GM11168 (cell line): ENCODE data around the gene C19orf33.

Experiments
- in situ Hi-C: fragments of 300-500 bp; cut with MboI; formaldehyde crosslinking; loops from one replicate; pipeline ENCODE4 v1.12.0; 2022; ENCODE audit warnings: low sequenced_read_pairs; ENCODE audit not compliant: unreplicated experiment

C19orf33 gene

DNA sequence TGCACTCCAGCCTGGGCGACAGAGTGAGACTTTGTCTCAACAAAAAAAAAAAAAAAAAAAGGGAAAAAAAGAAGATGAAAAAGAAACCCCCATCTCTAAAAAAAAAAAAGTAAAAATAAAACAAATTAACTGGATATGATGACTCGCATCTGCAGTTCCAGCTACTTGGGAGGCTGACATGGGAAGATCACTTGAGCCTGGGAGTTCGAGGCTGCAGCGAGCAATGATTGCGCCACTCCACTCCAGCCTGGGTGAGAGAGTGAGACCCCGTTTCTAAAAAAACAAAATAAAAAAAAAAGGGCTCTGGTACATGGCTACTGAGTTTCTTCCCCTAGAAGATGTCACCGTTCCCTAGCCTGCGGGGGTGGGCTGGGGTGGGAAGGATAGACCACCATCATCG, 29.2 kb downstream of the C19orf33 start:
- in situ Hi-C loops, result loop anchor here (5.0 to 10.0 kb wide), 2 partner anchors 91 to 428 kb away; partner anchors contain the start of genes SIPA1L3 and WDR87

DNA sequence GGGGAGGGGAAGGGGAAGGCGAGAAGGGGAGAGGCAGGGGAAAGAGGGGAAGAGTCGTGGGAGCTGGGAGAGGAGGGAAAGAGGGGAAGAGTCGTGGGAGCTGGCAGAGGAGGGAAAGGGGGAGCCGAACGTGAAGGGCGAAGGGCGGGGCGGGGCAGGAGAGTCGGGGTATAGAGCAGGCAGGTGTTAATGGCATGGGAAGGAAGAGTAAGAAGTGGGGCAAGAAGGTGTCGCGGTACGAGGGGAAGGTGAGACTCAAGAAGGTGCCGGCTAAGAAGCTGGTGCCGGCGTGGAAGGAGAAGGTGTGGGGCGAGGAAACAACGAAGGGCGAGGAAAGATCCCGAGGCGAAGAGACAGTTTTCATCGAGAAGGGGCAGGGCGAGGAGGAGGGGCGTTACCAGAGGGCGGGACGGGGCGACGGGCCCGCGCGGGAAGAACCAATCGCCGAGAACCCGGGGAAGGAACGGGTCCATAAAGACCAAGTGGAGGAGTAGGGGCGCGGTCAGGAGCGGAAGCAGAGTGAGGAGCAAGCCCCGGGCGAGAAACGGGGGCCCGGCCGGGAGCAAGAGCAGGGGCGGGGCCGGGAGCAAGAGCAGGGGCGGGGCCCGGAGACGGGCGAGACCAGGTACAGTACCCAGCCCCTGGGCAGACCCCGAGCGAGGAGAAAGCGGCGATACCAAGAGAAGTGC, 32.0 kb downstream of the C19orf33 start:
- in situ Hi-C loops, result loop anchor here (10.0 kb wide), 1 partner anchor 431 kb away; the partner anchor contains the start of genes SIPA1L3 and WDR87

DNA sequence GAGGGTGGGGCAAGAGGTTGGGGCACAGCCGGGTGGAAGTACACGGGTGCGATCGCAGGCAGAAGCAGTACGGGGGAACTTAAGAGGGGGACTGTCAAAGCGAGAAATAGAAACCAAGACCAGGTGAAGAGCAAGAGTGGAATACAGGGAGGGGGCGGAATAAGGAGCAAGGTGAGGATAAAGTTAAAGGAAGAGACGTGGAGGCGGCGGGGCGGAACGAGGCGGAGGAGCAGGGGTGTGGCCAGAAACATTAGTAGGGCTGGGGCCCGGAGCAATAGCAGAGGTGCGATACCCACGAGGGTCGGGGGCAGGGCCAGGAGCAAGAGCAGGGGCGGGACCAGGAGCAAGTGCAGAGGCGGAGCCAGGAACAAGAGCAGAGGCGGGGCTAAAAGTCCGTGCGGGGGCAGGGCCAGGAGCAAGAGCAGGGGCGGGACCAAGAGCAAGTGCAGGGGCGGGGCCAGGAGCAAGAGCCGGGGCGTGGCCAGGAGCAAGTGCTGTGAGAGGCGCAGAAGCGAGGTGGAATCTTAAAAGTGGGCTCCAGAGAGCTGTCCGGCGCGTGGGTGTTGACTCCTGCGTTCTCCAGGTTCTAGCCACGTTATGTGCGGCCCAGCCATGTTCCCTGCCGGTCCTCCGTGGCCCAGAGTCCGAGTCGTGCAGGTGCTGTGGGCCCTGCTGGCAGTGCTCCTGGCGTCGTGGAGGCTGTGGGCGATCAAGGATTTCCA, 32.7 kb downstream of the C19orf33 start:
- in situ Hi-C loops, result loop anchor here (10.0 kb wide), 1 partner anchor 432 kb away; the partner anchor contains the start of genes SIPA1L3 and WDR87

DNA sequence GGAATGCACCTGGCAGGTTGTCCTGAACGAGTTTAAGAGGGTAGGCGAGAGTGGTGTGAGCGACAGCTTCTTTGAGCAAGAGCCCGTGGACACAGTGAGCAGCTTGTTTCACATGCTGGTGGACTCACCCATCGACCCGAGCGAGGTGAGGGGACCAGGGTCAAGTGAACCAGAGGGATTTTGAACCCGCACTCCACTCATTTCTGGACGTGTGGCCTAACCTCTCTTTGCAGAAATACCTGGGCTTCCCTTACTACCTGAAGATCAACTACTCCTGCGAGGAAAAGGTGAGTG, 33.3 kb downstream of the C19orf33 start:
- in situ Hi-C loops, result loop anchor here (10.0 kb wide), 1 partner anchor 433 kb away; the partner anchor contains the start of genes SIPA1L3 and WDR87

DNA sequence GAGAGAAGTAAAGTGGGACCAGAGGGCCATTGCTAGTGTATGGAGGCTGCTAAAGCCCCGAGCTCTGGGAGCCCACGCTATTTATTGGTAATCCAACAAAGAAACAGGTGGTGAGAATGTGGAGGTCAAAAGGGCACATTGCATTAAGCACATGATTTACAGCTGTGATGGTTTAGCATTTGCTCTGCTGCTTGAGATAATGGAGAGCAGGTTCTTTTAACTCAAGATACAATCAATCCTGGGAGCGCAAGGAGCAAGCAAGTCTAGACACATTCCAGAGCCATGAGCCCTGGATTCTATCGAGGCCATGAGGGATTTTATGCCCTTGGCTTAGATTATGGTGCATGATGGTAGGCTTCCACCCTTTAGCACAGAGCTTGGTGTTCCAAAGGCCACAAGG, 35.0 kb downstream of the C19orf33 start:
- in situ Hi-C loops, result loop anchor here (10.0 kb wide), 1 partner anchor 434 kb away; the partner anchor contains the start of genes SIPA1L3 and WDR87

DNA sequence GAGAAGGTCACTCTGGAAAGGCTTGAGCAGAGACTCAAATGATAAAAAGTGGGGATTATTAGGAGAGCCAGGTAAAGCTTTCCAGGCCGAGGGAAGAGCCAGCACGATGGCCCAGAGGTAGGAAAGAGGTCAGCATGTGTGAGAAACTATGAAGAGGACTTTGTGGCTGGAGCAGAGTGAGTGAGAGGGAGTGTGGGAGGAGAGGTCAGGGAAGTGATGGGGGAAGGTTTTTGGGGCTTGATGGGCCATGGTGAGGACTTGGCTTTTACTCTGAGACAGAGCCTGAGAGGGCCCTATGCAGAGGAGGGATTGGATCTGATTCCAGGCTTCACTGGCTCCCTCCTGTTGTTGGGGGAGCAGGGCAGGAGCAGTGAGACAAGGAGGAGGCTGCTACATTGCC, 36.9 kb downstream of the C19orf33 start:
- in situ Hi-C loops, result no loop called here

DNA sequence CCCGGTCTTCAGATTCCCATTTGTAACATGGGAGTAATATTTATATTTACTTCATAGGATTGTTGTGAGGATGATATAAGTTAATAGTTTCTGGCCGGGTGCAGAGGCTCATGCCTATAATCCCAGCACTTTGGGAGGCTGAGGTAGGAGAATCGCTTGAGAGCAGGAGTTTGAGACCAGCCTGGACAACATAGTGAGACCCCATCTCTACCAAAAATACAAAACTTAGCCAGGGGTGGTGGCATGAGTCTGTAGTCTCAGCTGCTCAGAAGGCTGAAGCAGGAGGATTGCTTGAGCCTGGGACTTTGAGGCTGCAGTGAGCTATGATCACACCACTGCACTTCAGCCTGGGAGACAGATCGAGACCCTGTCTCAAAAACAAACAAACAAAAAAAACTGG, 42.8 kb downstream of the C19orf33 start:
- in situ Hi-C loops, result no loop called here

DNA sequence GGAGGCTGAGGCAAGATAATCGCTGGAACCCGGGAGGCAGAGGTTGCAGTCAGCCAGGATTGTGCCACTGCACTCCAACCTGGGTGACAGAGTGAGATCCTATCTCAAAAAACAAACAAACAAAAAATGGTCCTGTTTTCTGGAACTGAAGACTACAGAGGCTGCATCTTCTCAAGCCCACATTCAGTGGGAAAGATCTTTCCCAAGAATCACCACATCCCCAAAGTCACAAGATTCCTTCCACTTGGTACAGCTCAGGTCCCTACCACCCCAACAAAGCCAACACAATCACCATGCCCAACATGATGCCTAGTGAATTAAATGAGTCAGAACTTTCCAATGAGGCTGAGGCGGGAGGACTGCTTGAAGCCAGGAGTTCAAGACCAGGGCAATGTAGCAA, 46.8 kb downstream of the C19orf33 start:
- in situ Hi-C loops, result no loop called here

DNA sequence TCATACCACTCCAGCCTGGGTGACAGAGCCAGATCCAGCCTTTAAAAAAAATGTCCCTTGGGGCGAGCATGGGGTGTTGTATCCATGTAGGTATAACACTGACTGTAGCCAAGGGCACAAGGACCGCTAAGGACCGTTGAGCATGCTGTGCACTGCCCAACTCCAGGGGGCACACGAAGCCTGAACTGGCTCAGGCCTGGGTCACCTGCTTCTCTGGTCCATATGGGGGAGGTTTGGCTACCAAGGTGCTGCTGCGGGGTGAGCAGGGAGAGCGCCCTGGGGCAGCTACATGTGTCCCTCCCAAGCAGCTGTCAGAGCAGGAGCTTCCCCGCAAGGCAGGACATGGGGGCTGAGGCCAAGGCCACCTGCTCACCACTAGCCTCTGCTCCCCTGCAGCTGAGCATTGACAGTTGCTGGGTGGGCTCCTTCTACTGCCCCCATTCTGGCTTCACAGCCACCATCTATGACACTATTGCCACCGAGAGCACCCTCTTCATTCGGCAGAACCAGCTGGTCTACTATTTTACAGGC, 47.9 kb downstream of the C19orf33 start:
- in situ Hi-C loops, result no loop called here

DNA sequence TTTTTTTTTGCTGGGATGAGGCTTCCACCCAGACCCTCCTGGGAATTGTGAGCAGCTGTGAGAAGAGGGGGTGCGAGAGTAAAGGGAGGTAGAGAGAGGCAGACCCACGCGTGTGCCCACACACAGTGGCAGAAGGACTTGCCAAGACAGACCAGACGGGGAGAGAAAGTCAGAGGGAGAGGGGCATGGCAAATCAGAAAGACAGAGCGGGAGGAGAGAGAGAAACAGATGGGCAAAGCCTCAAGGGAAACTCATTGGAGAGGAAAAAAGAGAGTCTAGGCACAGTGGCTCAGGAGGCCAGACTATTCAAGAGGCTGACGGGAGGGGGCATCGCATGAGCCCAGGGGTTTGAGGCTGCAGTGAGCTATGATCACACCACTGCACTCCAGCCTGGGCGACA, 48.6 kb downstream of the C19orf33 start:
- in situ Hi-C loops, result no loop called here
